ENCODE results near the gene PRM1.

Gene PRM1

DNA sequence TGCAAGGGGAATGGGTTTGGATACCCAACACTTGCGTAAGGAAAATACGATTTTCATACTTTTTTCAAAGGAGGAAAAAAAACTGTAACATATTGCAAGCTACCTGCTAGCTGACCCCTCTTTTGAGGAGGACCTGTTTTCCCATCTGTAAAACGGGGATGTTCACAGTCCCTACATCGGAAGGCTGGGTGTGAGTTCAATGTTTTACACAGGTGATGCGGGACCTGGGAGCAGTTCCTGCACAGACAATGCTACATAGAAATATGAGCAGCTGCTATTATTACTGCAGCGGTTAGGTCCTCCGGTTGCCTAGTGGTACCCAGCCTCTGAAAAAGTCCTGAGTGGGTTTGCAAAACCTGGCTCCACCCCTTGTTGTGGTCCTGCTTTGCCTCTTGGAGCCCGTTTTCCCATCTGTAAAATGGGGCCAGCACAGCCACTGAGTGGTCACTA is 28.6 kb downstream of the PRM1 start:
- no peak for DNase-seq

DNA sequence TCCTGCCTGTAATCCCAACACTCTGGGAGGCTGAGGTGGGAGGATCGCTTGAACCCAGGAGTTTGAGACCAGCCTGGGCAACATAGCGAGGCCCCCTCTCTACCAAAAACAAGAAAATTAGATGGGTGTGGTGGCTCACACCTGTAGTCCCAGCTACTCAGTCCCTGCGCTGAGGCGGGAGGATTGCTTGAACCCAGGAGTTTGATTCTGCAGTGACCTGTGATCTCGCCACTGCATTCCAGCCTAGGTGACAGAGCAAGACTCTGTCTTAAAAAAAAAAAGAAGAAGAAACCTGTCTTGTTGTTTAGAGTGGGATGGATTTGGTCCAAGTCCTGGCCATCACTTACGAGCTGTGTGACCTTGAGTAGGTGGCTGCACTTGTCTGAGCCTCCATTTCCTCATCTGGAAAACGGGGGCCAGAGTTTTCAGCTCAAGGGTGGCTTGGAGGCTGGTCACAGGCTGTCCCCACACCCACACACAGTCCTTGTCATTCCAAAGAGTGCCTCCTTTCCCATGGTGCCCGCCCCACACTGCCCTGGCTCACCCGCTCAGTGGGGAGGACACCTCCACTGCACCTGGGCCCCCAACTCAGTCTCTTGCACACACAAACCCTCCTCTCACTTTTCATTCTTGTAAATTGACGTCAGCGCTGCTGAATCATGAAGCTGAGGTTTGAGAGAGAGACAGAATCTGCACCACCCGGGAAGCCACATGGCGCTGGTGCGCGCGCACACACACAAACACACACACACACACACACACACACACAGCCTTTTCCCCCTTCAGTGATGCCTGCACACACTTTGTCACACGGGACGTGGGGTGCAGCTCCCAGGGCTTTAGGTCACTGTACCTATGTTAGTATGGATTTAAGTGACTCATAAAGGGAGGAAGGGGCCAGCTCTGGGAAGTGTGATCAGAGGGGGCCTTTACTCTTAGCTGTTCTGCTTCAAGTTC is 29.3 kb downstream of the PRM1 start:
- DNase-seq, result peak in 2 of 4 experiments; percentile 39 to 44

DNA sequence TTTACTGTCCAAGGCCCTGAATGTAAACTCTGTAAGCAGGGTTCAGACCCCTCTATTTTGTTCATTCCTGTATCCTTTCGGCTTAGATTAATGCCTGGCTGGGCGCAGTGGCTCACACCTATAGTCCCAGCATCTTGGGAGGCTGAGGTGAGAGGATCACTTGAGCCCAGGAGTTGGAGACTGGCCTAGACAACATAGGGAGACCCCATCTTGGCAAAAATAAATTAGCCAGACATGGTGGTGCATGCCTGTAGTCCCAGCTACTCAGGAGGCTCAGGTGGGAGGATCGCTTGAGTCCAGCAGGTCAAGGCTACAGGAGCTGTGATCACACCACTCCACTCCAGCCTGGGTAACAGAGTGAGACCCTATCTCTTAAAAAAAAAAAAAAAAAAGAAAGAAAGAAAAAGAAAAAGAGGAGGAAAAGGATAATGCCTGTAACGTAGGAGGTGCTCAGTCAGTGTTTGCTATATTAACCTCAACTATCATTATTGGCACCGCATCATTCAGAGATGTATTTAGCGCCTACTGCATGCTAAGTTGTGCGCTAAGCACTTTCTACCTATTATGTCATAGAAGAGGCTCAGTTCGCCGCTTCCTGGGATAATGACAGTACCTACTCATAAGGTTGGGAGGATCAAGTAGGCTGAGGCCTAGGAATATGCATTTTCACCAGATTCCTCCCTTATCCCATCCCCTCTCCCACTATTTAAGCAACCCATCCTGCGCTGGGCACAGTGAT is 30.2 kb downstream of the PRM1 start:
- no peak for DNase-seq

GRCh38 chr16:11250091-11250785 is 30.9 kb downstream of the PRM1 start:
- no peak for DNase-seq

GRCh38 chr16:11249233-11250061 is 31.7 kb downstream of the PRM1 start:
- DNase-seq, result no peak

DNA sequence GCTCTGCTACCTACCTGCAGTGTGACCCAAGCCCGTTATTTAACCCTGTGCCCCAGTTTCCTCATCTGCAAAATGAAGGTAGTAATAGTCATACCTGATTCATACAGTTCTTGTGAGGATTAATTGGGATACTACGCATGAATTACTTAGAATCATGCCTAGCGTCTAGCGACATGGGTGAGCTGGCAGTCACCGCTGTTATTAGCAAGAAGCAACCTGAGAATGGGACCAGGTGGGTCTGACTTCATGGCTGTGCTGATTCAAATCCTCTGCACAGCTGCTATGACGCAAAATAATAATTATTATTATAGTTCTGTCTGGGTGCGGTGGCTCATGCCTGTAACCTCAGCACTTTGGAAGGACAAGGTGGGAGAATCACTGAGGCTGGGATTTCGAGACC is 33.0 kb downstream of the PRM1 start:
- no peak for DNase-seq

- no peak for DNase-seq
Observed at GRCh38 chr16:11245988-11246387, 35.1 kb downstream of the PRM1 start.

- DNase-seq, result no peak
Observed at GRCh38 chr16:11245222-11245737, 35.9 kb downstream of the PRM1 start.

- DNase-seq, result no peak
Observed at GRCh38 chr16:11242658-11243057, 38.5 kb downstream of the PRM1 start.

- no peak for DNase-seq
Observed at GRCh38 chr16:11241480-11242204, 39.5 kb downstream of the PRM1 start.

- DNase-seq, result no peak
Observed at GRCh38 chr16:11240636-11241473, 40.3 kb downstream of the PRM1 start.

DNA sequence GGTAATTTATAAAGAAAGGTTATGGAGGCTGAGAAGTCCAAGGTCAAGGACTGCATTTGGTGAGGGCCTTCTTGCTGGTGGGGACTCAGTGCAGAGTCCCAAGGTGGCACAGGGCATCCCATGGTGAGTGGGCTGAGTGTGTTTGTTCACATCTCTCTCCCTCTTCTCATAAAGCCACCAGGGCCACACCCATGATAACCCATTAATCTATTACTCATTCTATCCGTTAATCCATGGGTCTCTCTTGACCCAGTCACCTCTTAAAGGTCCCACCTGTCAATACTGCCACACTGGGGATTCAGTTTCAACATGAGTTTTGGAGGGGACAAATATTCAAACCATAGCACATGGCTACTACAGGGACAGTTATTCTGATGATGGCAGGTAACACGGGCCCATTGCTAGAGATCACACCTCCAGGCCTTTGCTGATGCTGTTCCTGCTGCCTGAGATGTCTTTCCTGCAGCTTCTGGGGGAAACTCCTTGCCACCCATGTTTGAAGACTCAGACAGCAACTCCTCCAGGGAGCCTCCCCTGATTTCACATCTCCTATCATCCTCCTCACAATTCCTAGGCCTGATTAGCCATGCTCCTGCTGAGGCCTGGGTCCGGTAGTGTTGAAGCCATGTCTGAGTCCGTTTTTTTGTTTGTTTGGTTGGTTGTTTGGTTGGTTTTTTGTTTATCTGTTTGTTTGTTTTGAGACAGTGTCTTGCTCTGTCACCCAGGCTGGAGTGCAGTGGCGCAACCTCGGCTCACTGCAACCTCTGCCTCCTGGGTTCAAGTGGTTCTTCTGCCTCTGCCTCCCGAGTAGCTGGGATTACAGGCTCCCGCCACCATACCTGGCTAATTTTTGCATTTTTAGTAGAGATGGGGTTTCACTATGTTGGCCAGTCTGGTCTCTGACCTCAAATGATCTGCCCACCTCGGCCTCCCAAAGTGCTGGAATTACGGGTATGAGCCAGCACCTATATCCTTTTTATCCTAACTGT is 41.2 kb downstream of the PRM1 start:
- no peak for DNase-seq

- no peak for DNase-seq
Observed at GRCh38 chr16:11238272-11239202, 42.6 kb downstream of the PRM1 start.

- peak; percentile 81 to 94 (median 90) for DNase-seq
Observed at GRCh38 chr16:11236461-11237254, 44.5 kb downstream of the PRM1 start.

DNA sequence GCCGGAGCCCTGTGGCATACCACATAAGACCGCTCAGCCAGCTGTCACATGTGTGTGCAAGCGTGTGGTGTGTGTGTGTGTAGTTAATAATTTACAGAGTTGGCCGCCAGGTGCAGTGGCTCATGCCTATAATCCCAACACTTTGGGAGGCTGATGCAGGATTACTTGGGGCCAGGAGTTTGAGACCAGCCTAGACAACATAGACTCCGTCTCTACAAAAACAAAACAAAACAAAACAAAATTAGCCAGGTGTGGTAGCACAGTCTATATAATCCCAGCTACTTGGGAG is 45.5 kb downstream of the PRM1 start:
- no peak for DNase-seq

DNA sequence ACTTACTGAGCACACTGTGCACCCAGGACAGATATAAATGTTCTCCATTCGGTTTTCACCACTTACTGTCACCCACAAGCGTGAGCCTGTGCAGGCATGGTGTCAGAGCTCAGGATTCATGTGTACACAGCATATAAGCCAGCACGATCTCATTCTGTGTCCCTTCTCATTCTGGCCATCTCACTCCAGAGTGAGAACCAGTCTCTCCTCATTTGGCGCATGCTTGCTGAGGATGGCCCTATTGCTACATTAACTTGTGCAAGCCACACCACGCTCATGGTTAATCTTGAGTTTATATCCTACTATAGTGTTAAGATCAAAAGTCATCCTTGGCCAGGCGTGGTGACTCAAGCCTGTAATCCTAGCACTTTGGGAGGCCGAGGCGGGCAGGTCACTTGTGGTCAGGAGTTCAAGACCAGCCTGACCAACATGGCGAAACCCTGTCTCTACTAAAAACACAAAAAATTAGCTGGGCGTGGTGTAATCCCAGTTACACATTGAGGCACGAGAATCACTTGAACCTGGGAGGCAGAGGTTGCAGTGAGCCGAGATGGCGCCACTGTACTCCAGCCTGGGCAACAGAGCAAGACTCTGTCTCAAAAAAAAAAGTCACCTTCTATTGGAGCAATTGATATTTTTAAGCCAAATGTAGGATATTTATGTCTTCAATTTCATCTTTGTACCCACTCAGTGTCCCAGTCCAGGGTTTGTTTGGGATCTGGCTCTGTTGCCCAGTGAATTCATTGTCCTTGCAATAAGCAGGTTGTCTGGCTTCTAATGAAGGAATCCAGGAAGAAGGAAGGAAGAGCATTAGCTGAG is 46.0 kb downstream of the PRM1 start:
- DNase-seq, result peak; percentile 17 to 70 (median 44)

Data from suppressor macrophage (primary cell).